ENCODE results near the gene TRAPPC3.
A peak's percentile ranks its signal among the peaks of the same experiment; 100 is the strongest.

The TRAPPC3 gene

DNA sequence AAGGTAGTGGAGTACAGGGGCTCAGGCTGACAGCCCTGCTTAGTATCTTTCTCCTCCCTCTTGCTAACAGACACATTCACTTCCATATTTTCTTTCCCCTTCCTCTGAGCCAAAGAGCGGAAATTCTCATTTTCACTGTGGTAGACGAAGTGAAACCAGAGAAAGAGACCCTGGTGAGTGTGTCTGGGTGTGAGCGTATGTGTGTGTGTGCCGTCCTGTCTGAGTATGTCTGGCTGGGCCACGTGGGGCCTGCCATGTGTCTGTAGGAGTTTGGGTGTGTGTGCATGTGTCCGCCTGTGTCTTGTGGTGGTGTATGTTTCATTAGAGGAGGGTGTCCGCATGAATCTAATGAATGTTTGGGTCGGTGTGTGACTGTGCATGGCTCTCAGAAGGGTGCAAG, 25.9 kb downstream of the TRAPPC3 start (continued):
- TF ChIP-seq, protein P1, sequence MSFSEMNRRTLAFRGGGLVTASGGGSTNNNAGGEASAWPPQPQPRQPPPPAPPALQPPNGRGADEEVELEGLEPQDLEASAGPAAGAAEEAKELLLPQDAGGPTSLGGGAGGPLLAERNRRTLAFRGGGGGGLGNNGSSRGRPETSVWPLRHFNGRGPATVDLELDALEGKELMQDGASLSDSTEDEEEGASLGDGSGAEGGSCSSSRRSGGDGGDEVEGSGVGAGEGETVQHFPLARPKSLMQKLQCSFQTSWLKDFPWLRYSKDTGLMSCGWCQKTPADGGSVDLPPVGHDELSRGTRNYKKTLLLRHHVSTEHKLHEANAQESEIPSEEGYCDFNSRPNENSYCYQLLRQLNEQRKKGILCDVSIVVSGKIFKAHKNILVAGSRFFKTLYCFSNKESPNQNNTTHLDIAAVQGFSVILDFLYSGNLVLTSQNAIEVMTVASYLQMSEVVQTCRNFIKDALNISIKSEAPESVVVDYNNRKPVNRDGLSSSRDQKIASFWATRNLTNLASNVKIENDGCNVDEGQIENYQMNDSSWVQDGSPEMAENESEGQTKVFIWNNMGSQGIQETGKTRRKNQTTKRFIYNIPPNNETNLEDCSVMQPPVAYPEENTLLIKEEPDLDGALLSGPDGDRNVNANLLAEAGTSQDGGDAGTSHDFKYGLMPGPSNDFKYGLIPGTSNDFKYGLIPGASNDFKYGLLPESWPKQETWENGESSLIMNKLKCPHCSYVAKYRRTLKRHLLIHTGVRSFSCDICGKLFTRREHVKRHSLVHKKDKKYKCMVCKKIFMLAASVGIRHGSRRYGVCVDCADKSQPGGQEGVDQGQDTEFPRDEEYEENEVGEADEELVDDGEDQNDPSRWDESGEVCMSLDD (tag by site-specific recombination; IDR thresholded peaks at IDR 0.05): no peak

DNA sequence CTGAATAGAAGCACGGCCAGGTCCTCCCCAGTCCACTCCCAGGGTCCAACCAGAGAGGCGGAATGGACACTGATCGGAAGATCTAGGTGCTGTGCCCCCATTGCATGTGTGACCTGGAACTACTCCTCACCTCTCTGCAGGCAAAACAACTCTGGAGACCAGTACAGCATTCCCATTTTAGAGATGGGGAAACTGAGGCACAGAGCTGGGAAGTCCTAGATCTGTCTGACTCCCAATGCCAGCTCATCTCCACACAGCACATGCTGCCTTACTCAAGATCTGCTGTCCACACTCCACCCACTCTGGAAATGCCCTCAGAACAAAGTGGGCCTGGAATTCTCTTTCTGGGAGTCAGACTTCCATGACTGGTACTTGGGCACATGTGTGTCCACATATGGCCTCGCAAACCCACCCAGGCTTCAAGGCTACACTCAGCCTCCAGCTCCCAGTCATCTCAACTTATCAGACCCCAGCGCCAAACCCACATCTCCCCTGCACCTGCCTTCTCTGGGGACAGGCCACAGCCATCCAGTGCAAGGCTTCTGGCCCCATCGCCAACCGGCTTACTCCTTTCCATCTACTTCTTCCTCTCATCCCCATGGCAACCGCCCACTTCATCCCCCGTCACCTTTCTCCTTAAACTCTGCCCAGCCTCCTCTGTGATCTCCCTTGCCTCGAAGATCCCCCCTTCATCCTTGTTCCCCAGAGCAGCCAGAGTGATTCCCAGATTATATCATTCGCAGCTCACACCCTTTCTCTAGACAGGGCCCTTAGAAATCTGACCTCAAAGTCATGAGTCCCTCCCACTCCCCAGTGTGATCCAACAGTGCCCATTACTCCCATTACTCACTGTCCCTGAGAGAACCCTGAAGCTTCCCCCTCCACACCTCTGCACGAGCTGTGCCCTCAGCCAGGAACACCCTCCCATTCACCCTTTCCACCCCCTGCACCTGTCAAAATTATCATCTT, 26.9 kb downstream of the TRAPPC3 start:
- CTCF ChIA-PET: interaction anchor here (1.4 kb wide), 1 partner anchor 12 kb away, joined by 8 read pairs; no protein-coding TSS in a partner anchor
- POLR2A ChIA-PET: no interaction called here
- no peaks in the 10 kb centered on the region for H3K36me3 ChIP-seq (ENCODE audit: control insufficient read depth in 2 of 2, insufficient read depth in 1 of 2, low read length in 2 of 2)
- no peak overlapping the region for H3K4me3 ChIP-seq (ENCODE audit: low read depth, low read length)
- H3K27ac ChIP-seq (ENCODE audit: extremely low read depth, low read depth, low read length): no peak overlapping the region
- TF ChIP-seq SP2 (tag by site-specific recombination; IDR thresholded peaks at IDR 0.05) (0 out of 2 replicates have a peak, but pooled peaks have one; percentile 5), PRDM1 (tag by site-specific recombination; IDR thresholded peaks at IDR 0.05) (no peak), ZIC2 (tag by site-specific recombination; IDR thresholded peaks at IDR 0.05) (no peak), ZEB2 (tag by site-specific recombination; IDR thresholded peaks at IDR 0.05) (no peak), ZNF221 (tag by site-specific recombination; IDR thresholded peaks at IDR 0.05; ENCODE audit: borderline replicate concordance) (no peak), ZNF785 (tag by site-specific recombination; IDR thresholded peaks at IDR 0.05) (no peak), ZNF174 (tag by site-specific recombination; IDR thresholded peaks at IDR 0.05) (no peak), ZNF514 (tag by site-specific recombination; IDR thresholded peaks at IDR 0.05) (no peak), EGR2 (tag by site-specific recombination; IDR thresholded peaks at IDR 0.05; ENCODE audit: low read depth) (peak; percentile 51; the same call in 1 of the 2 replicates), ZNF600 (tag by site-specific recombination; IDR thresholded peaks at IDR 0.05) (no peak), ZNF169 (tag by site-specific recombination; IDR thresholded peaks at IDR 0.05) (no peak), ZSCAN30 (tag by site-specific recombination; IDR thresholded peaks at IDR 0.05) (no peak), ZNF654 (tag by site-specific recombination; IDR thresholded peaks at IDR 0.05; ENCODE audit: low read depth) (no peak), KLF8 (tag by site-specific recombination; IDR thresholded peaks at IDR 0.05) (no peak)
- TF ChIP-seq, protein P2, sequence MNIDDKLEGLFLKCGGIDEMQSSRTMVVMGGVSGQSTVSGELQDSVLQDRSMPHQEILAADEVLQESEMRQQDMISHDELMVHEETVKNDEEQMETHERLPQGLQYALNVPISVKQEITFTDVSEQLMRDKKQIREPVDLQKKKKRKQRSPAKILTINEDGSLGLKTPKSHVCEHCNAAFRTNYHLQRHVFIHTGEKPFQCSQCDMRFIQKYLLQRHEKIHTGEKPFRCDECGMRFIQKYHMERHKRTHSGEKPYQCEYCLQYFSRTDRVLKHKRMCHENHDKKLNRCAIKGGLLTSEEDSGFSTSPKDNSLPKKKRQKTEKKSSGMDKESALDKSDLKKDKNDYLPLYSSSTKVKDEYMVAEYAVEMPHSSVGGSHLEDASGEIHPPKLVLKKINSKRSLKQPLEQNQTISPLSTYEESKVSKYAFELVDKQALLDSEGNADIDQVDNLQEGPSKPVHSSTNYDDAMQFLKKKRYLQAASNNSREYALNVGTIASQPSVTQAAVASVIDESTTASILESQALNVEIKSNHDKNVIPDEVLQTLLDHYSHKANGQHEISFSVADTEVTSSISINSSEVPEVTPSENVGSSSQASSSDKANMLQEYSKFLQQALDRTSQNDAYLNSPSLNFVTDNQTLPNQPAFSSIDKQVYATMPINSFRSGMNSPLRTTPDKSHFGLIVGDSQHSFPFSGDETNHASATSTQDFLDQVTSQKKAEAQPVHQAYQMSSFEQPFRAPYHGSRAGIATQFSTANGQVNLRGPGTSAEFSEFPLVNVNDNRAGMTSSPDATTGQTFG (tag by site-specific recombination; IDR thresholded peaks at IDR 0.05; ENCODE audit: borderline replicate concordance): no peak
- TF ChIP-seq, protein P3, sequence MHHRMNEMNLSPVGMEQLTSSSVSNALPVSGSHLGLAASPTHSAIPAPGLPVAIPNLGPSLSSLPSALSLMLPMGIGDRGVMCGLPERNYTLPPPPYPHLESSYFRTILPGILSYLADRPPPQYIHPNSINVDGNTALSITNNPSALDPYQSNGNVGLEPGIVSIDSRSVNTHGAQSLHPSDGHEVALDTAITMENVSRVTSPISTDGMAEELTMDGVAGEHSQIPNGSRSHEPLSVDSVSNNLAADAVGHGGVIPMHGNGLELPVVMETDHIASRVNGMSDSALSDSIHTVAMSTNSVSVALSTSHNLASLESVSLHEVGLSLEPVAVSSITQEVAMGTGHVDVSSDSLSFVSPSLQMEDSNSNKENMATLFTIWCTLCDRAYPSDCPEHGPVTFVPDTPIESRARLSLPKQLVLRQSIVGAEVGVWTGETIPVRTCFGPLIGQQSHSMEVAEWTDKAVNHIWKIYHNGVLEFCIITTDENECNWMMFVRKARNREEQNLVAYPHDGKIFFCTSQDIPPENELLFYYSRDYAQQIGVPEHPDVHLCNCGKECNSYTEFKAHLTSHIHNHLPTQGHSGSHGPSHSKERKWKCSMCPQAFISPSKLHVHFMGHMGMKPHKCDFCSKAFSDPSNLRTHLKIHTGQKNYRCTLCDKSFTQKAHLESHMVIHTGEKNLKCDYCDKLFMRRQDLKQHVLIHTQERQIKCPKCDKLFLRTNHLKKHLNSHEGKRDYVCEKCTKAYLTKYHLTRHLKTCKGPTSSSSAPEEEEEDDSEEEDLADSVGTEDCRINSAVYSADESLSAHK (tag by site-specific recombination; IDR thresholded peaks at IDR 0.05): no peak
- TF ChIP-seq, protein P4, sequence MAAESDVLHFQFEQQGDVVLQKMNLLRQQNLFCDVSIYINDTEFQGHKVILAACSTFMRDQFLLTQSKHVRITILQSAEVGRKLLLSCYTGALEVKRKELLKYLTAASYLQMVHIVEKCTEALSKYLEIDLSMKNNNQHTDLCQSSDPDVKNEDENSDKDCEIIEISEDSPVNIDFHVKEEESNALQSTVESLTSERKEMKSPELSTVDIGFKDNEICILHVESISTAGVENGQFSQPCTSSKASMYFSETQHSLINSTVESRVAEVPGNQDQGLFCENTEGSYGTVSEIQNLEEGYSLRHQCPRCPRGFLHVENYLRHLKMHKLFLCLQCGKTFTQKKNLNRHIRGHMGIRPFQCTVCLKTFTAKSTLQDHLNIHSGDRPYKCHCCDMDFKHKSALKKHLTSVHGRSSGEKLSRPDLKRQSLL (tag by site-specific recombination; IDR thresholded peaks at IDR 0.05): no peak
- TF ChIP-seq, protein P5, sequence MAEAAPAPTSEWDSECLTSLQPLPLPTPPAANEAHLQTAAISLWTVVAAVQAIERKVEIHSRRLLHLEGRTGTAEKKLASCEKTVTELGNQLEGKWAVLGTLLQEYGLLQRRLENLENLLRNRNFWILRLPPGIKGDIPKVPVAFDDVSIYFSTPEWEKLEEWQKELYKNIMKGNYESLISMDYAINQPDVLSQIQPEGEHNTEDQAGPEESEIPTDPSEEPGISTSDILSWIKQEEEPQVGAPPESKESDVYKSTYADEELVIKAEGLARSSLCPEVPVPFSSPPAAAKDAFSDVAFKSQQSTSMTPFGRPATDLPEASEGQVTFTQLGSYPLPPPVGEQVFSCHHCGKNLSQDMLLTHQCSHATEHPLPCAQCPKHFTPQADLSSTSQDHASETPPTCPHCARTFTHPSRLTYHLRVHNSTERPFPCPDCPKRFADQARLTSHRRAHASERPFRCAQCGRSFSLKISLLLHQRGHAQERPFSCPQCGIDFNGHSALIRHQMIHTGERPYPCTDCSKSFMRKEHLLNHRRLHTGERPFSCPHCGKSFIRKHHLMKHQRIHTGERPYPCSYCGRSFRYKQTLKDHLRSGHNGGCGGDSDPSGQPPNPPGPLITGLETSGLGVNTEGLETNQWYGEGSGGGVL (tag by site-specific recombination; IDR thresholded peaks at IDR 0.05): 0 out of 2 replicates have a peak, but pooled peaks have one; percentile 14
- TF ChIP-seq, protein P6, sequence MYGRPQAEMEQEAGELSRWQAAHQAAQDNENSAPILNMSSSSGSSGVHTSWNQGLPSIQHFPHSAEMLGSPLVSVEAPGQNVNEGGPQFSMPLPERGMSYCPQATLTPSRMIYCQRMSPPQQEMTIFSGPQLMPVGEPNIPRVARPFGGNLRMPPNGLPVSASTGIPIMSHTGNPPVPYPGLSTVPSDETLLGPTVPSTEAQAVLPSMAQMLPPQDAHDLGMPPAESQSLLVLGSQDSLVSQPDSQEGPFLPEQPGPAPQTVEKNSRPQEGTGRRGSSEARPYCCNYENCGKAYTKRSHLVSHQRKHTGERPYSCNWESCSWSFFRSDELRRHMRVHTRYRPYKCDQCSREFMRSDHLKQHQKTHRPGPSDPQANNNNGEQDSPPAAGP (tag by site-specific recombination; IDR thresholded peaks at IDR 0.05): no peak
- H3K4me1 ChIP-seq (ENCODE audit: control insufficient read depth, insufficient read depth, low read length): no peaks in the 10 kb centered on the region
- no peaks in the 10 kb centered on the region for H3K9me3 ChIP-seq (ENCODE audit: control insufficient read depth, insufficient read depth, low read depth, low read length)
